T-helper 9 cell (primary cell): ENCODE measurements around the gene CALML3.

Source experiments
- DNase-seq: peaks from one replicate; pipeline ENCODE4 v3.0.0-alpha.2; 2020

CALML3 gene

DNA sequence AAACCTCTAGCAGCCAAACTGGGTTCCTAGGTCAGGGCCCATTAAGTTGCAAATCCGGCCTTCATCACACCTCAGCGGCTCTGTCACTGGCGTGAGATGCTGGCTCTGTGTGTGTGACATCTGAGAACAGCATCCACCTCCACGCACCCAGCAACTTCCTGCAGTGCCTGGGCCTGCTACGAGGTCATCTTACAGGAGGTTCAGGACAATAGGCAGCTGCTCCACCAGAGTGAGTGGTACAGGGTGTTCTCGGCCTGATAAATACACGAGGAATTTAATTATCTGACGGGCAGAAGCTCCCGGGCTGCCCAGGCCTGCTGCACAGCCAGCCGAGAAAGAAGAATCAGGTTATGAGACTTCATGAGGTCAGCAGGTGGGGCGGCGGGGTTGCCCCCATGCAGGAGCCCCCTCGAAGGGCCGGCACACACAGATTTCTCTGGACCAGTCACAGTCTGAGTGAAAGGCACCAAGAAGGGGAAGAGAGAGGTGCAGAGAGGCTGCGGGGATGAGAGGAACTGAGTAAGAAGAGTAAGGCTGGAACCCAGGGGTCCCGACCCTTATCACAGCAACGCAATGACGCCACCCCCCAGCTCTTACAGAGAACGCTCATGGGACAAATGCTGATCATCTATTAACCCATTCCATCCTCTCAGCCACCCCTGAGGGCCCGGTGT lies 49.3 kb downstream of the CALML3 start:
- no peak for DNase-seq

DNA sequence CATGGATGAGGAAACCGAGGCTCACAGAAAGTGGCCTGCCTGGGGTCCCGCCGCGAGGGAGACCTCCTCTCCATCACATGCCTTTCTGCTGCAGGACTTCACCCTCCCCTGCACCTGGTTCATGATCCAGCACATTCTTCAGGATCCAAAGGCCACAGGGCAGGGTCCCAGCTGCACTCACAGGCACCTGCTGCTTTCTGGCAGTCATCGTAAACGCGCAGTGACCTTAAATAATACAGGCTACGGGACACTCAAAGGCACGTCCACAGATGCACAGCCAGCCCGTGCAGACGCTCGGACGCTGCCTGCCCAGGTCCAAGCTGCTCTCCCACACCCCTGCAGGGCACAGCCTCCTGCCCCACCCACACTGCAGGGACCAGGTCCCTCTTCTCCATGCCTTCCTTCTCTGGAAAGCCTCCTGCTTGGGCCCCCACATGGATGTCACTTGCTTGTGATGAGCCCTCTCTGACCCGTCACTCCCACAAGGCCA lies 49.9 kb downstream of the CALML3 start:
- no peak for DNase-seq

DNA sequence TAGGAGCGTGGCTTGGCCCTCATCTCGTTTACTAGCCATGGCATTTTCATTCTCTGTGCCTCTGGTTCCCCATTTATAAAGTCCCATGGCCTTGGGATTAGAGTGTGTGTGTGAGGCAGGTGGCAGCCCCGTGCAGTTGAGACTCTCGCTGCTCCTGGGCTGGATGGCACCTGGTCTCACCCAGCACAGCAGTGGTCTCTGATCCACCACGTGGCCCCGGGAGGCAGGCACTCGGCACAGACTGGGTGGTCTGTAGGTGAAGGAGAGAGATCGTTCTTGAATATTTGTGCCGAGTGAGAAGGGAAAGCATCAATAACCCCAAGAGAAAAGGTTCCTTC lies 50.4 kb downstream of the CALML3 start:
- DNase-seq: no peak

DNA sequence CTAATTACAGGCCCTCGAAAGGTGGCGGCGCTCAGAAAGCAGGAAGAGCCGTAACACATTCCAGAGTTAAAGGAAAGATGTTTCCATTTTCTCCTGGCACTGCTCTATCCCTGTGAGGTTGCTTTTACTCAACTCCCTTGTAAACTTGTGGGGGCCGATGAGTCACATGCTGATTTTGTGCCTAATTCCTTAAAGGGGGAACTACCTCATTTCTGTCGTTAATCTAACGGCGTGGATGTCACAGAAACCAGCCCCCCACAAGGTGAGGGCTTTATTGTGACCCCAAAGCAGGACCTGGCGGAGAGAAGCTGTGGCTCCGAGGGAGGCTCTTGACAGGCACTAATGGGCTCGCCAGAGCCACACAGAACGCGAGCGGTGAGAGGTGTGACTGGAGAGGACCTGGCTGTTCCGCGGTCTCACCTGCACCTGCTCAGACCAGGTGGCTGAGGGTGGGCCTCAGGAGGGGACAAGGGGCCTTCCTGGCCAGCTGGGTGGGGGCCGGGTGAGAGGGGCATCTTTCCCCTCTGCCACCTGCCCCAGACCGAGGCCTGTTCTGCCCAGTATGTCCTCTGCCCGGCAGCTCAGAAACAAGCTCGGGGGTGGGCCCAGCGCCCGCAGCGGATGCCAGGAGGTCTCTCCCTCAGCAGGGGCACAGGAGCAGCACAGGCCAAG lies 50.9 kb downstream of the CALML3 start:
- no peak for DNase-seq

DNA sequence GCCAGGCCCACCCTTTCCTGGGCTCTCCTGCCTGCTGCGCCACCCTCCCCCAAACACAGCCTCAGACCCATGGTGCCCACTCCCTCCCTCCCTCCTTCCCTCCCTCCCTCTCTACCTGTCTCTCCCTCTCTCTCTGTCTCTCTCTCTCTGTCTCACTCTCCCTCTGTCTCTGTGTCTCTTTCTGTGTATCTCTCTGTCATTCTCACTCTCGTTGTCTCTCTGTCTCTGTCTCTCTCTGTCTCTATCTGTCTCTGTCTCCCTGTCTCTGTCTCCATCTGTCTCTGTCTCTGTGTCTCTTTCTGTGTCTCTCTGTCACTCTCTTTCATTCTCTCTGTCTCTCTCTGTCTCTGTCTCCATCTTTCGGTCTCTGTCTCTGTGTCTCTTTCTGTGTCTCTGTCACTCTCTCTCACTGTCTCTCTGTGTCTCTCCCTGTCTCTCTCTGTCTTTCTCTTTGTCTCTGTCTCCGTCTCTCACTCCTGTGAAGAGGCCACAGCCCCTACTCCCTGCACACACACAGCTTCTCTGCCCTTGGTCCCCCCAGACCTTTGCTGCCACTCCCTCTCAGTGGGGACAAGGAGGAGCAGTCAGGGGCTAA lies 51.5 kb downstream of the CALML3 start:
- DNase-seq: no peak
